Kidney (tissue), 14 donors: ENCODE results near the gene FAM120A. TPM values are rescaled to one million over a fixed set of nuclear protein-coding genes. Genes with fewer than 3 reads are reported as not detected.

Source experiments
- DNase-seq, 5 donors: peaks; one replicate each; pipeline ENCODE4 v3.0.0-alpha.2; 2013 to 2020
- FAIRE-seq: peaks from 2 replicates; lab custom pipeline; 2012; peaks lifted over from hg19 to GRCh38; lab: Jason Lieb, UNC
- H3K27ac ChIP-seq, 2 donors: one replicate each; pipeline ENCODE4 v1.7.0; 2013; ENCODE audit warnings: low read depth in 2 of 2, low read length in 2 of 2, inconsistent platforms in 1 of 2
- H3K27me3 ChIP-seq: one replicate; pipeline ENCODE4 v1.7.1; 2013; ENCODE audit warnings: low read length, inconsistent platforms; ENCODE audit not compliant: control insufficient read depth, insufficient read depth
- H3K36me3 ChIP-seq, 3 donors: one replicate each; pipeline versions ENCODE4 v1.7.0 to v1.7.1; 2013; ENCODE audit warnings: low read length in 3 of 3, control low read depth in 1 of 3, inconsistent platforms in 1 of 3; ENCODE audit not compliant: insufficient read depth in 3 of 3, control insufficient read depth in 2 of 3
- H3K4me1 ChIP-seq, 3 donors: one replicate each; pipeline versions ENCODE4 v1.7.0 to v1.7.1; 2013; ENCODE audit warnings: low read length in 3 of 3, inconsistent platforms in 1 of 3, low read depth in 1 of 3; ENCODE audit not compliant: control insufficient read depth in 2 of 3, insufficient read depth in 2 of 3
- H3K4me3 ChIP-seq, 3 donors: one replicate each; pipeline versions ENCODE4 v1.7.0 to v1.8.1; 2013; ENCODE audit warnings: low read length in 3 of 3, control low read depth in 1 of 3, inconsistent platforms in 1 of 3
- H3K9ac ChIP-seq, 3 donors: one replicate each; pipeline versions ENCODE4 v1.7.0 to v1.7.1; 2013; ENCODE audit warnings: low read length in 3 of 3, control low read depth in 1 of 3, inconsistent platforms in 1 of 3
- H3K9me3 ChIP-seq, 3 donors: one replicate each; pipeline versions ENCODE4 v1.7.0 to v1.7.1; 2013; ENCODE audit warnings: low read length in 3 of 3, control low read depth in 1 of 3, inconsistent platforms in 1 of 3; ENCODE audit not compliant: control insufficient read depth in 2 of 3, insufficient read depth in 1 of 3
- intact Hi-C: fragments of 100-400 bp; cut with DNase I; formaldehyde crosslinking; loops from one replicate; pipeline ENCODE4 v1.11.1; 2022
- polyA plus RNA-seq: library from polyadenylated mRNA; stranded (reverse); fragments of 350-450 nt; fragmentation: Illumina TruSeq; extraction: RNeasy Lipid Tissue Mini Kit (QIAGEN cat#74804); gene quantifications from one replicate; pipeline ENCODE4 v1.2.3, GENCODE V29; 2014; ENCODE audit warnings: low read depth, low replicate concordance; ENCODE audit not compliant: insufficient read depth
- total RNA-seq: library from RNA; stranded (reverse); fragmentation: NEBNext Ultra II Directional; extraction: Animal tissue kit (Norgen Biotek cat#: 25700); gene quantifications from one replicate; pipeline ENCODE4 v1.2.1, GENCODE V29; 2021
- TF ChIP-seq, protein P1 (sequence below): IDR thresholded peaks from 3 replicates; pipeline ENCODE4 v1.5.1; 2012; ENCODE audit warnings: mild to moderate bottlenecking, moderate library complexity, borderline replicate concordance; ENCODE audit not compliant: insufficient read depth; ENCODE audit errors: extremely low read depth
- donor health status: control.
- donor health status: control.
- donor health status: control.
- donor health status: control.
- donor health status: control.
- donor health status: DM: yes; HTN: yes; CAD: no.
- donor health status: Normal renal cell carcinoma (clear cell type).

FAM120A gene
- total and polyA plus RNA-seq, 2 donors from 2014 or later = 43.7 to 127 TPM

DNA sequence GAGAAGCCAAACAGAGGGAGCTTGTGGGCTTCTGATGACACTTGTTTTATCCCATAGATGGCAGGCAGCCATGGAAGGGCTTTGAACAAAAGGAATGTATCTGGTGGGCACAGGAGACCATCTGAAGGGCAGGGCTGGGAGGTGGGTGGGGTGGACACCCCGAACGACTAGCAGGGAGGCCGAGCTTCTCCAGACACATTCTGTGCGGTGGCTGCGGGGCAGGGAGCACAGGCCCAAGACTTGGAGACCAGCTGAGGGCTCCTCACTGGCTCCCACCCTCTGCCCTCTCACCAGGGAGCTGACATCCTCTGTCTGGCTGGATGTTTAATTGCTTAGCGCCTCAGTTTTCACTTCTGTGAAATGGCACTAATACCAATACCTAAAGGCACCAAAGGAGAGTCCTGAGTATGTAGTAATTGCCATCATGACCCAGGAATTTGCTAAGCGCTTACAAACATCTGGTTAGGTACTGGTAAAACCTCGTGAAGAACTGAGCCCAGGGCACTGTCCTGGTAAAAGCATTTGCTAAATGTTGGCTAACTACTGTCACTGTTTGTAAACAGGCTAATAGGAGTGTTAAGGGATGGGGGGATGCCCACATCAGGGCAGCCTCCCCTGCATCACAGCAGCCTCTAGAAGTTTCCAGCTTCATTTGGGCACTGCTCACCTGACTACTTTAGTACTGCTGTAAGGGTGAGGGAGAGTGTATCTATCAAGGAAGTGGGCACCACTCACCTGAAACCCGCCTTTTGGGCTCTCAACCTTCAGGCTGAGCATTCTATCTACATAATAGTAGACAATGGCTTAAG is 122.8 kb downstream of the FAM120A start:
- intact Hi-C loops = no loop called here
- H3K36me3 ChIP-seq = no peaks in the 10 kb centered on the region
- H3K4me3 ChIP-seq = no peak overlapping the region
- no peak overlapping the region for H3K27ac ChIP-seq
- peak in 1 of 5 donors; percentile 40 for DNase-seq
- no peak for FAIRE-seq
- peaks cover 0 to 25% (median 11%) of the 10 kb centered on the region in 3 donors for H3K4me1 ChIP-seq
- no peaks in the 10 kb centered on the region for H3K9me3 ChIP-seq
- TF ChIP-seq, protein P1, sequence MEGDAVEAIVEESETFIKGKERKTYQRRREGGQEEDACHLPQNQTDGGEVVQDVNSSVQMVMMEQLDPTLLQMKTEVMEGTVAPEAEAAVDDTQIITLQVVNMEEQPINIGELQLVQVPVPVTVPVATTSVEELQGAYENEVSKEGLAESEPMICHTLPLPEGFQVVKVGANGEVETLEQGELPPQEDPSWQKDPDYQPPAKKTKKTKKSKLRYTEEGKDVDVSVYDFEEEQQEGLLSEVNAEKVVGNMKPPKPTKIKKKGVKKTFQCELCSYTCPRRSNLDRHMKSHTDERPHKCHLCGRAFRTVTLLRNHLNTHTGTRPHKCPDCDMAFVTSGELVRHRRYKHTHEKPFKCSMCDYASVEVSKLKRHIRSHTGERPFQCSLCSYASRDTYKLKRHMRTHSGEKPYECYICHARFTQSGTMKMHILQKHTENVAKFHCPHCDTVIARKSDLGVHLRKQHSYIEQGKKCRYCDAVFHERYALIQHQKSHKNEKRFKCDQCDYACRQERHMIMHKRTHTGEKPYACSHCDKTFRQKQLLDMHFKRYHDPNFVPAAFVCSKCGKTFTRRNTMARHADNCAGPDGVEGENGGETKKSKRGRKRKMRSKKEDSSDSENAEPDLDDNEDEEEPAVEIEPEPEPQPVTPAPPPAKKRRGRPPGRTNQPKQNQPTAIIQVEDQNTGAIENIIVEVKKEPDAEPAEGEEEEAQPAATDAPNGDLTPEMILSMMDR = no peak
- no peaks in the 10 kb centered on the region for H3K27me3 ChIP-seq
- H3K9ac ChIP-seq = peak overlapping the region in 1 of 3 donors; percentile 87

DNA sequence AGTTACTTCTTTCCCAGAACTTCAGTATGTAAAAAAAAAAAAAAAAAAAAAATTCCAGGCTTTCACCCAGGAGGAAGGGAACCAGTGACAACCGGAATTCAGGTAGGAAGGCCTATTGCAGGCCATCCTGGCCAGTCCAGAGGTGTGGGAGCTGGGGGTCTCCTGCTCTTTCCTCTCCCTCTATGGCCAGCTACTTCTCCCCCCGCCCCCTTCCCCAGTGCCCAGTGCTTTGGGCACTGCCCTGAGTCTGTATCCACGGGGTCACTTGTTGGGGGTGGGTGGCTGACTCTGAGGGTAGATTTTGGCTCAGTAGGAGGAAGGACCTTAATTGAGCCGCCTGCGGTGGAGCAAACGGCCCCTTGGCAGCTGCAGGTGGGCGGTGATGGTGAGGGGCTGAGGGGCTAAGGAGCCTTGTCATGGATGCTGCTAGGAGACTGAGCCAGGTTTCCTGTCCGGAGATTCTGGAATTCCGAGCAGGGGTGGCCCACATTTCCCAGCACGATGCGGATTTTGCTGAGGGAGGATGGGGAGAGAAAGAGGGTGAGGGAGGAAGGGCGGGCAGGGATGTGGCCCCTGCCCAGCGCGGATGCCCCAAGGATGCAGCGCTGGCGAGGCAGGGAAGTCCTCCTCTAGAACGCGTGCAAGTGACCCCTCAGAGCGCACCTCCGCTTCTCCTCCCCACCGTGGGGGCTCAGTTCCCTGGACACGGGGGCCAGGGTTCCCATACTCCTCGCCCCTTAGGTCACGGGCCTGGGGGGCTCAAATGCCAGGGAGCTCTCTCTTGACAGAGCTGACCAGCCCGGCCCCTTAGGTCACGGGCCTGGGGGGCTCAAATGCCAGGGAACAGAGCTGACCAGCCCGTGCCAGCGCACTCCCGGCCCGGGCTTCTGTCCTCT is 123.7 kb downstream of the FAM120A start:
- peaks cover 0 to 25% (median 11%) of the 10 kb centered on the region in 3 donors for H3K4me1 ChIP-seq
- peak overlapping the region; percentile 68 to 75 (median 74) for H3K4me3 ChIP-seq
- H3K27me3 ChIP-seq = no peaks in the 10 kb centered on the region
- FAIRE-seq (no peak), DNase-seq (peak in 2 of 5 donors; percentile 28 to 69)
- no peaks in the 10 kb centered on the region for H3K9me3 ChIP-seq
- intact Hi-C loops = no loop called here
- H3K27ac ChIP-seq = peak overlapping the region; percentile 87 to 90
- TF ChIP-seq, protein P1 = no peak
- peak overlapping the region; percentile 34 to 87 (median 81) for H3K9ac ChIP-seq
- no peaks in the 10 kb centered on the region for H3K36me3 ChIP-seq

DNA sequence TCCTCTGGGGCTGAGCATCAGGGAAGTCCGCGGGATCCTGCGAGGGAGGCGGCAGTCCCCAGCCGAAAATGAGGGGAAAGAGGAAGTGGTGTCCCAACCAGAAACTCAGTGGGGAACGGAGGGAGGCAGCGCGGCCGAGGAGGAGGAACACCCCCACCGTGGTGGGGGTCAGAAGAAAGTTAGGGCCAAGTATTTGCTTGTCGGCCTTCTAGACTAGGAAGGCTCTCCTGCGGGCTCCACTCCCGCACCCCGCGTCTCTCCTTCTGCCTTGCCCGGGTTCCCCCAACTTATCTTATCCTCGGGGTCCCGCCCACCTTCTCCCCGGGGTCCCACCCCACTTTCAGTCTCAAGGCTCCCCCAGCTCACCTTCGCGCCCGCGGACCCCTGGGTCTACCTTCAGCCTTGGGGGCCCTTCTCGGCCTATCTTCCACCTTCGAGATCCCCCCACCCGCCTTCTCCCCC is 124.3 kb downstream of the FAM120A start:
- Histone ChIP-seq H3K9me3 (no peaks in the 10 kb centered on the region), H3K9ac (peak overlapping the region; percentile 35 to 87 (median 81)), H3K4me3 (peak overlapping the region; percentile 68 to 75 (median 74)), H3K27me3 (no peaks in the 10 kb centered on the region), H3K4me1 (peaks cover 0 to 26% (median 11%) of the 10 kb centered on the region in 3 donors), H3K36me3 (no peaks in the 10 kb centered on the region), H3K27ac (peak overlapping the region; percentile 87 to 90)
- peak in 3 of 5 donors; percentile 43 to 81 (median 63) for DNase-seq
- TF ChIP-seq, protein P1 = no peak
- intact Hi-C loops = no loop called here
- FAIRE-seq = no peak
